Activated CD8-positive, alpha-beta memory T cell treated with anti-CD3 and anti-CD28 coated beads for 4 hours (primary cell): Measurements from ENCODE around the gene NAA80.
"Not testable (repeated sequence)": the region's sequence is repeated elsewhere in the genome, so short reads cannot be mapped to it uniquely, and the experiment has no call there.

ENCODE experiments used
- DNase-seq, 2 donors: peaks; one replicate each; pipeline ENCODE4 v3.0.0-alpha.2; 2020; ENCODE audit warnings: low read depth in 2 of 2

The NAA80 gene

GRCh38 chr3:50270422-50271224, 28.6 kb downstream of the NAA80 start:
- no peak for DNase-seq

- no peak for DNase-seq
Measured at GRCh38 chr3:50269977-50270413, 29.2 kb downstream of the NAA80 start.

DNA sequence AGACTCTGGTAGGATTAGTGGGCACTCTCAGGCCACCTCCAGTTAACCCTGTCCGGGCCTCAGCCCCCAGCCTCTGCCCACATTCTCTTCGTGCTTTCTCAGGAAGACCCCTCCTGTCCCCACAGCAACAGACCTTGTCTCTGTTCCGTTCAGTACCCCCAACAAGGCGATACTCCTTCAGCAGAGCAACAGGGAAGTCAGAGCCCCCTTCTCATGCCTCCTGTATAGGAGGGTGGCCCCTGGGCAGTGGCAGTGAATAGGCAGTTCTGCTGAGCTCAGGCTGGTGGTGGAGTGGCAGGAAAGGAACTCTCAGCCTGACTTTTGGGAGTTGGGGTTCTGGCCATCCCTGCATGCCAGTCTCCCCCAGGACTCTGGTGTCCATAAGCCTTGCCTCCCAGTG, 29.7 kb downstream of the NAA80 start:
- no peak for DNase-seq

DNA sequence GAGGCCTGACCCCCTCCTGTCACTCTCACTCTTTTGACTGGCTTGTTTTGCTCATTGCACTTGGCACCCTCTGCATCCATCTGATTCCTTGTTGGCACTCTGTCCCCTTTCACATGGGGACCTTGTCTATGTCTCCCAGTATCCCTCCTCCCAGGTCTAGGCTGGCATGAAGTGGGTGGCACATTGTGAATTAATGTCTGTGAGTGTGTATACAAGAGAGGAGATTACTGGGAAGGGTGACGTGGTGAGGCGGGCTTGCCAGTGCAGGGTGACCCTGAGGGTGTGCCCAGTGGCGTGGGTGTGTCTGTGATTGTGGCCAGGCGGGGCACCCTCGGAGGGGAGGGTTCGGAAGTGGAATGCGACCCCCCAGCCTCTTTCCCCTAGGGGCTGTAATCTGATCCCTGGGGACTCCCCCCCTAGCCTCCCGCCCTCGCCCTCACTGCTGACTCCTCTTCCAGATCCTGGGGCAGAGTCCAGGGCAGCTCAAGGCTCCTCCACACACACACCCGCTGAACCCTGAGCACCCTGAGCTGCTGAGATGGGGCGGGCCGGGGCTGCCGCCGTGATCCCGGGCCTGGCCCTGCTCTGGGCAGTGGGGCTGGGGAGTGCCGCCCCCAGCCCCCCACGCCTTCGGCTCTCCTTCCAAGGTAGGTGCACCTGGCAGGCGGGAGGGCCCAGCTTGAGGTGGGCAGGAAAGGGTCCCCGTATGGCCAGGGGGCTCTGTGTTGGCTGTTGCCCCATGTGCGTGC, 30.3 kb downstream of the NAA80 start, which contains the start of gene SEMA3B:
SEMA3B (plus strand) TSS at position 445 of the 749 bp plus-strand sequence; CDS start at position 539, 94 bp downstream.
- no peak for DNase-seq

- no peak for DNase-seq
Measured at GRCh38 chr3:50268276-50268675, 30.9 kb downstream of the NAA80 start.

DNA sequence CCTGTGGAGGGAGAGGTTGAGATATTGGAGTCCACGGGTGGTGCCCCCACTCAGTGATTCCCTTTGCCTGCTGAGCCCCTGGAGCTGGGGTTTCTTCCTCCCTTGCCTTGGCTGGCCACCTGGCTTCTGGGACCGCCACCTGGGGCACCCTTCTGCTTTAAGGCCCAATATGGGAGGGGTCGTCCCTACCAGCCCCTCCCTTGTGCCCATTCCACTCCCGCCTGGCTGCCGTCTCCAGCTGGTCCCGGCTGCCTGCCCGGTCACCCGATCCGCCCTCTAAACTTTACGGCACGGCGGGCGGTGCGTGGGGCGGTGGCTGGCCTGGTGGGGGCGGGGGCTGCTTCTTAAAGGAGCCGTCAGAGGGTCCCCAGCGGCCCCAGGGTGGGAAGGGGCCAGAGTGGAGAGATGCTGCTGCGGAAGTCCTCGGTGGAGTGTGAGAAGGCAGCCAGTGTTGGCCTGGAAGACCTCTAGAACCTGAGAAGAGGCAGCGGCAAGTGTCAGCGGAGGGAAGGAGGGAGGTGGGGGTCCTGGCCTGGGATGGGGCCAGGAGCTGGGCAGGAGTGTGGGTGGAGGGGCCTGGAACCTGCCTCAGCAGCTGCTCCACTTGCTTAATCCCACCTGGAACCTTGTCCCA, 31.8 kb downstream of the NAA80 start:
- DNase-seq = no peak

- no peak for DNase-seq
Measured at GRCh38 chr3:50266836-50267235, 32.4 kb downstream of the NAA80 start.

- DNase-seq = no peak
Measured at GRCh38 chr3:50266017-50266416, 33.2 kb downstream of the NAA80 start.

GRCh38 chr3:50265571-50265970, 33.6 kb downstream of the NAA80 start:
- no peak for DNase-seq

GRCh38 chr3:50264964-50265485, 34.2 kb downstream of the NAA80 start:
- no peak for DNase-seq

DNA sequence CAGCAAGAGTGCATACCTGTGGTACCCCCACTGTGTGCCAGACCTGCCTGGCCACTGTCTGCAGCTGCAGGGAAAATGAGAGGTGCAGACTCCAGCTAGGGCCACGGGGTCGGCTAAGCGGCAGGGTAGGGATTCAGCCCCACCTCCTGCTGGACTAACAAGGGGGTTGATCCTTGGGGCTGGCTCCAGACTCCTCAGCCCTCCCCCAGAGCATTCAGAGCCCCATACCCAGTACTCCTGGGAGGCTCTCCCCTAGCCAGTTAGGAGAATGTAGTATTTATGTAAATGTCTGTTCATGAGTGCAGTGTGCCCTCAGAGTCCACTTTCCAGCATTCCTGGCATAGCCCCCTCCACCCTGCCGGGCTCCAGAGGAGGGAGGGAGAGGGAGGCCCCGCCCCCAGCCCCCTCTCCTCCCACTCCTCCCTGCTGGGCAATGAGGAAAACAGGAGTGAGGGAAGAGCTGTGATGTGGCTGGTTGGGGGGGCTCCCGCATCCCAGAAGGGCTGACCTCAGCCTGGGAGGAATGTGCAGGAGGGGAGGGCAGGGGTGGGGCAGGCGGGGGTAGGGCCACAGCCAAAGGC, 34.7 kb downstream of the NAA80 start:
- no peak for DNase-seq

GRCh38 chr3:50263478-50264382, 35.5 kb downstream of the NAA80 start:
- no peak for DNase-seq

GRCh38 chr3:50262778-50263177, 36.4 kb downstream of the NAA80 start:
- no peak for DNase-seq

DNA sequence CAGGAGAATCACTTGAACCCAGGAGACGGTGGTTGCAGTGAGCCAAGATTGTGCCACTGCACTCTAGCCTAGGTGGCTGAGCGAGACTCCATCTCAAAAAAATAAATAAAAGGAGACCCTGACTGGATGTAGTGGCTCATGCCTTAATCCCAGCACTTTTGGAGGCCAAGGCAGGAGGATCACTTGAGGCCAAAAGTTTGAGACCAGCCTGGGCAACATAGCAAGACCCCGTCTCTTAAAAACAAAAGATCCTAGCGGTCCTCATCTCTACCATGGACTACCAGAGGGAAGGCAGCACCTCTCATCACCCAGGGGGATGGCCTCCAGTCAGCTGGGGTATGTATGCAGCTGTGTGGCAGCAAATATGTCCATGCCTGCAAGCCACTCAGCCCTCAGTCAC, 37.0 kb downstream of the NAA80 start:
- DNase-seq = not testable (repeated sequence)

DNA sequence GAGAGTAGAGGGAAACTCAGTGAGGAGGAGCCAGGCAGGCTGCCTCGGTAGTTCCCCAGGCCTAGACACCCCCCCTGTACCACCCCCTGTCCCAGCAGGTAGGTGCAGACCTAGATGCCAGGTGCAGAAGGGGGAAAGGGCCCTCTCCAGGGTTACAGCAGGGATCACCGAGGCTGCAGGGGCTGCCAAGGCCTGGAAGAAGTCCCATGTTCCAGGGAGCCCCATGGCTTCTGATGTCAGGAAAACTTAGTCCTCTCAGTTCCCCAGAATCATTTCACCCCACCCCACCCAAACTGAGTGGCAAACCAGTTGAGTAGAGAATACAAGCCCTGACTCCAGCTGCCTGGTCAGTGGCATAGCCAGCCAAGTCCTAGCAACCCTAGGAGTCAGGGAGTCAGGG, 37.7 kb downstream of the NAA80 start:
- DNase-seq = no peak

- no peak for DNase-seq
Measured at GRCh38 chr3:50260942-50261441, 38.2 kb downstream of the NAA80 start.

DNA sequence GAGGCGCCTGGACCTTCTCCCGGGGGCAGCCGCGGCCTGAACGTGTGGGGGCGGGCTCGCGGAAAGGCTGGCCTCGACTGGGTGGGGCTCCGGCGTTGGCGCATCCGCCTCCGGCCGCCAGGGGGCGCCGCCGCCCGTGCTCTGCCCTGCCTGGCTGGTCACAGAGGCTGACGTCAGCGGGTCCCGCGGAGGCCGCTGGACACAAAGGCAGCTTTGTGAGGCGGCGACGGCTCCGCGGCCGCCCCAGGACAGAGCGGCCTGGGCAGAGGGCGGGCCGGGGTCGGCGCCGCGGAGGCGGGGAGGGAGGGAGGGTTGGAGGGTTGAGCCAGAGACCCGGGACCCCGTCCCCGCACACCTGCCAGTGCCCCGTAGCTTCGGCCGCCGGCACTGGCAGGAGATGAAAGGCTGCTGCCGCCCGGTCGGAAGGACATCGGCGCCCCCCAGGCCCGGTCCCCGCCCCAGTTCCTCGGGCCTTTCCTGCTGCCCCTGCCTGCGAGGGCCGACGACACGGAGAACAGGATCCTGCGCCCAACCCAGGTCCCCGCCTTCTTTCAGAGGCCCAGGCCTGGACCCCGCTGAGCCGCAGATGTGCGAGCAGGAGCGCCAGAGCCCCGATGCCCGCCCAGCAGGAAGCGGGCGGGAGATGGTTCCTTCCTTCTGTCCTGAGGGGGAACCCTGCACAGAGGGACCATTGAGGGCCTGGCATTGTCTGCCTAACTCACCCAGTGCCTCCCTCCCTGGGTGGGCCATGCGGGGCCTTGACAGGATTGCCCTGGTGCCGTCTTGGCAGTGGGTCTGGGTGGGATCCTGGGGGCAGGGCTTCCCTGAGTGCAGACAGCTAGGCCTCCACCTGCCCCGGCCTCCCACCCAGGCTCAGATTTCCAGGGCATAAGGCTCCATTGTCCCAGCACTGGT, 38.9 kb downstream of the NAA80 start:
- peak; percentile 59 to 66 for DNase-seq

DNA sequence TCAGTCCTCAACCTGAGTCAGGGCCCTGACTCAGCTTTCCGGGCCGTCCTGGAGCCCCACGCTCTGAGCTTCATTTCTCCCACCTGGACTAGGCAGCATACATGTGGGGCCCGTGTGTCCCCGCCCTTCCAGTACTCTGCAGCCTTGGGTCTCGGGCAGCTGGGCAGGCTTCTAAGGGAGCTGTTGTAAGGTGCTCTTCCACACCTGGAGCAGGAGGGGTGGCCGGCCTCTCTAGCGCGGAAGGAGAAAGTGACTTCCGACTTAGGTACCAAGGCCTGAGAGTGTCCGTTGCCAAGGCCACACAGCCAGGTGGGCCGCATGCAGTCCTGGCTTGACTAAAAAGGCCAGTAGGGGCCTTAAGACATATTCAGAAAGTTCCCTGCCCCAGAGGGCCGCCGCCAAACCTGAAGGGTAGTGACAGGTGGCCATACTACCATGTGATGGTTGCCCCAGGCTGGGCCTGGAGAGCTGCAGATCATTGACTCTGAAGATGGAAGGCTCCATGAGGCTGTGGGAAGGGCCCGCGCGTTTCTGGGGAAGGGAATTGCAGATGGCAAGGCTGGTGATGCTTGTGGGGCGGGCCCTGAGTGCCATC, 39.7 kb downstream of the NAA80 start:
- no peak for DNase-seq

- DNase-seq = no peak
Measured at GRCh38 chr3:50258979-50259378, 40.2 kb downstream of the NAA80 start.
